HG02970 (cell line): ENCODE results near the gene C10orf90.
"Not testable (repeated sequence)": the region's sequence is repeated elsewhere in the genome, so short reads cannot be mapped to it uniquely, and the experiment has no call there.

Experiments used
- ATAC-seq: cut with Tn5 transposase; IDR thresholded peaks from one replicate; pipeline ENCODE4 v1.9.1; 2021; ENCODE audit warnings: mild to moderate bottlenecking, moderate library complexity, moderate number of reproducible peaks; ENCODE audit not compliant: unreplicated experiment, low FRiP score

Gene C10orf90

DNA sequence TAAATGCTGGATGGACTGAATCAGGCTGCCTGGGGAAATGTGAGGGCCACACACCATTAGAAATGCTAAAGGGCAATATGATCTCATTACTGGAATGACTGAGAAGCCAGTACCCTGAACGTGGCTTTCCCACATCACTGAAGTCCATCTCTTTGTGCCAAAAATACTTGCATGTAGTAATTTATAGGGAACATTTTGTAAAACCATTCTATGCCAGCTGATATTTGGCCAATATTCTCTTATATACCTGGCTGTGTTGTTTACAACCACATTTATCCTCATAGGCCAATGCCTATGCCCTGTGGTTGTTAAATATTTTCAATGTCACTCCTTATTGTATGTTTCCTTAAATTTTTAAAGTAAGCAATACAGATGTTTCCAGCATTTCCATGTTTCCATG is 111.6 kb downstream of the C10orf90 start:
- ATAC-seq: no peak

- no peak for ATAC-seq
These were observed 119.3 kb downstream of the C10orf90 start for GRCh38 chr10:126551202-126551601.

DNA sequence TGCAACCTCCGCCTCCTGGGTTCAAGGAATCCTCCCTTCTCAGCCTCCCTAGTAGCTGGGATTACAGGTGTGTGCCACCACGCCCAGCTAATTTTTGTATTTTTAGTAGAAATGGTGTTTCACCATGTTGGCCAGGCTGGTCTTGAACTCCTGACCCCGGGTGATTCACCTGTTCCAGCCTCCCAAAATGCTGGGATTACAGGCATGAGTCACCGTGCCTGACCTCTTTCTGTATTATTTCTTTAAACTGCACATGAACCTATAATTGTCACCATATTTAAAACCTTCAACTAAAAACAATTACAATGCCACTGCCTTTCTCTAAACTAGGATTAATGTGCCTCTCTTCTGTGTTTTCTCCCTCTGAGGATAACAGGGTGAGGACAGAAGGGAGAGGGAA is 119.9 kb downstream of the C10orf90 start:
- not testable (repeated sequence) for ATAC-seq

DNA sequence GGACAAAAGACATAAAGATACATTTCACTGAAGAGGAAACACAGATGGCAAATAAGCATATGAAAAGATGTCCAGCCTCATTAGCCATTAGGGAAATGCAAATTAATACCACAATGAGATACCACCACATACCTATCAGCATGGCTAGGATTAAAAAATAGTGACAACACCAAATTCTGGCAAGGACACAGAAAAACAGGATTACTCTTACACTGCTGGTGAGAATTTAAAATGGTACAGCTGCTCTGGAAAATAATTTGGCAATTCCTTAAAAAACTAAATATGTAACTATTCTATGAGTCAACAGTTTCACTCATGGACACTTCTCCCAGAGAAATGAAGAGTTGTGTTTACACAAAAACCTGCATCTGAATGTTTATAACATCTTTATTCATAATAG is 121.1 kb downstream of the C10orf90 start:
- ATAC-seq: no peak

- ATAC-seq: no peak
These were observed 125.9 kb downstream of the C10orf90 start for GRCh38 chr10:126544565-126544964.

DNA sequence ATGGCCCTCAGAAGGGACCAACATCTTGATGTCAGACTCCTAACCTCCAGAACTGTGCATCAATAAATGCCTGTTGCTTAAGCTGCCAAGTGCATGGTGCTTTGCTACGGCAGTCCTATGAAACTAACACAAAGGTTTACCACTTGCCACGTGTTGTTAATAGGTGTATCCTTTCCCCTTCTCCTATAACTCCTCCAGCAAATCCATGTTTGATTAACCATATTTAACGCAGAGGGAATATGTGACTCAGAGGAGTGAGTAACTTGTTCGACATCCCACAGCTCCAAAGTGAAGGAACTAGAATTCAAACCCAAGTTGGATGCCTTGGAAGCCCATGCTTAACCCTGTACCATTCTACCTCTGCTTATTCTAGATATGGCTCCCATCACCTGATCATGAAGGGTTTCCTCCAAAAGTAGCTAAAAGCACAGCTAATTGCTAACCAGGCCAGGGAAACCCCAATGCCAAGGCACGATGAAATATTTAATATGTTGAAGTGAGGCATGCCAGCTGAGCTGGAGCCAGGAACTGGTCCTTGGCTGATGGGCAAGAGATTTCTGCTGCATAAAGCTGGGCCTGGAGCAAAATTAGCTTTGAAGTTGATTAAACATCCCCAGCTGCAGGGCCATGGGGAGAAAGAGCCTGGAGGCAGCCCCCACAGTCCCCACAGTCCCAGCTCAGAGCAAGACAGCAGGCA is 131.9 kb downstream of the C10orf90 start:
- no peak for ATAC-seq

- no peak for ATAC-seq
These were observed 133.8 kb downstream of the C10orf90 start for GRCh38 chr10:126536656-126537055.

DNA sequence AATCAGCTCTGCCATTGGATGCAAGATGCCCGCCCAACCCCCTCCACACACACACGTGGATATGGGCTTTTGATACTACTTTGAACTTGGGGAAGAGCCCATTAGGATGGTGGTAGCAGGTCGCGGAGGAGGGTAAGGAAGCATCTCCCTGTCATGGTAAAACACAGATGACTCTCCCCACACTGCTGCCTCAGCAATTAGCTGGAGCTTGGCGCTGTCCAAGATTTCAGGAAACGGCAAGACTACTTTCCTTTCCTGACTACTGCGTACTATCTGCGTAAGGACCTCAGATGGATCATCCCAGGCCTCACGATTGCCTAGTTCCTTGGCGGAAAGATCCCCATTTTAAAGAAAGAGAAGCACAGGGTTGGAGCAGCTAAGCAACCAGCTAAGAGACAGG is 134.3 kb downstream of the C10orf90 start:
- ATAC-seq: no peak

- ATAC-seq: no peak
These were observed 136.8 kb downstream of the C10orf90 start for GRCh38 chr10:126533644-126534043.

DNA sequence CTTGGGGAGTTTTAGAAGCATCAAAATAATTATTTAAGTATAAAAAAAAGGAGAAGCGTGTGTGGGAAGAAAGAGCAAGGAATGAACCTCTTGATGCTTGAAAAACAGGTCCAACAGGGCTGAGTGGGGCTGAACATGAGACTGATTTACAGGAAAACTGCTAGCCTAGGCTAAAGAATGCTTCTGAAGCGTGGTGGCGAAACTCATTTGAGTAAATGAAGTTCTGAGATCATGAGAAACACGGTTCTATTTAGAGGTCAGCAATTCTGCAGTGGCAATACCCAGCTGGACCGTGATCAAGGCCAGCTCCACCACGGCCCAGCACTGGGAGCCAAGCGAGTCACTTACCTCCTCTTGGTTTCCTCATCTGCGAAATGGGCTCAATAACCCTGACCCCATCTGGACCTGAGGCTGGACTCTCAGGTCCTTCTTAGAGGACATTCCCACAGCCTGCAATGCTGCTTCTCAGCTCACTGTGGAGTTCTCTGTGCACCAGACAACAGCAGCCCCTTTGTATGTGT is 142.1 kb downstream of the C10orf90 start:
- ATAC-seq: no peak

- no peak for ATAC-seq
These were observed 142.7 kb downstream of the C10orf90 start for GRCh38 chr10:126527645-126528314.

DNA sequence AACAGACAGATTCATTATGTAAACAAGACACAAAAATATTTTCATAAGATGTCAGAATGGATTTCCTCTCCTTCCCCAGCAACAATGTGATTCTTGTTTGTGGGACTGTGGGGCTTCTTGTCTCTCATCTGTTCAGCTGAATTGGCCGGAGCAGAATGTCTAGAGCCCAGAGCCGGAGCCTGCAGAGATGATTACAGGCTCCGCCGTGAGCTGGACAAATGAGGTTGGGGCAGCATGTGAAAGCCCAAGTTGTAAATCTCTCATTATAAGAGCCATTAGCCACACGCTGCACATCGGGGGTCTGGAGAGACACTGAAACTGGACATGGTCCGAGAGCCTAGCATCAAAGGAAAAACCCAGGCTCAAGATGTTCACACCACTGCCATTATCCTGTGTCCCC is 145.2 kb downstream of the C10orf90 start:
- ATAC-seq: no peak

- ATAC-seq: no peak
These were observed 146.0 kb downstream of the C10orf90 start for GRCh38 chr10:126524526-126524925.

DNA sequence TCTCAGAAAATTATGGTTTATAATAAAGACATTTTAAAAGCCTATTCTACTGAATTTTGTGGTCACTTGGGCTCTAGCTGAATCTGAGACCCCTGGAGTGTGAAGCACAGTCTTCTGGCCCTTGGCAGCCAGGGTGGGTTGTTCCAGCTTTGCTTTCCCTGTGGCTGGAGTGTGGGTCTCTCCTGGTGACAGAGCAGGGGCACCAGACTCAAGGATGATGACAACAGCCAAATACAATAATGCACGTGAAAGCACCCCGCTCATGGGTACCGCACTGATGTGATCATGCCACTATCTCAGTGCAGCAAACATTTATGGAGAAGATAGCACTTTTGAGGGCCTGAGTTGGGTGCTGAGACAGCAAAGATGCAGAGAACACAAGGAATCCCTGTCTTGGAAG is 147.4 kb downstream of the C10orf90 start:
- ATAC-seq: no peak

- ATAC-seq: no peak
These were observed 149.1 kb downstream of the C10orf90 start for GRCh38 chr10:126521399-126521798.

GRCh38 chr10:126520751-126521317 is 149.7 kb downstream of the C10orf90 start:
- ATAC-seq: no peak

GRCh38 chr10:126519992-126520391 is 150.5 kb downstream of the C10orf90 start:
- ATAC-seq: no peak

DNA sequence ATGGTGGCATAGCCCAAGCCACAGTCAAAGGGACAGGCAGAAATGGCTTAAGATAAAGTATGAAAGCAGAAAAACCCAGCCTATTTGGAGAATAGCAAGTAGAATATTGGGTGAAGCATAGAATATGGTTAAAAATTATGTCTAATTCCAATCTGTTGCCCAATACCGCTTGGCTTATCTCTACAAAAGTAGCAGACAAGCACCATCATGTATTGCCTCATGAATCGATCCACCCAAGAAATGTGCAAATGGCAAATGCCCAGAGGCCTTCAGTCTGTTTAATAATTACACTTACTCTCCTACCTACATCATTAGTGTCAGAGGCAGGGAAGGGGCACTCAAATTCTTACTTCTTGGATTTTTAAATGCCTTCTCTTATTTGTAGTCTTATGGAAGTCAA is 151.3 kb downstream of the C10orf90 start:
- no peak for ATAC-seq

DNA sequence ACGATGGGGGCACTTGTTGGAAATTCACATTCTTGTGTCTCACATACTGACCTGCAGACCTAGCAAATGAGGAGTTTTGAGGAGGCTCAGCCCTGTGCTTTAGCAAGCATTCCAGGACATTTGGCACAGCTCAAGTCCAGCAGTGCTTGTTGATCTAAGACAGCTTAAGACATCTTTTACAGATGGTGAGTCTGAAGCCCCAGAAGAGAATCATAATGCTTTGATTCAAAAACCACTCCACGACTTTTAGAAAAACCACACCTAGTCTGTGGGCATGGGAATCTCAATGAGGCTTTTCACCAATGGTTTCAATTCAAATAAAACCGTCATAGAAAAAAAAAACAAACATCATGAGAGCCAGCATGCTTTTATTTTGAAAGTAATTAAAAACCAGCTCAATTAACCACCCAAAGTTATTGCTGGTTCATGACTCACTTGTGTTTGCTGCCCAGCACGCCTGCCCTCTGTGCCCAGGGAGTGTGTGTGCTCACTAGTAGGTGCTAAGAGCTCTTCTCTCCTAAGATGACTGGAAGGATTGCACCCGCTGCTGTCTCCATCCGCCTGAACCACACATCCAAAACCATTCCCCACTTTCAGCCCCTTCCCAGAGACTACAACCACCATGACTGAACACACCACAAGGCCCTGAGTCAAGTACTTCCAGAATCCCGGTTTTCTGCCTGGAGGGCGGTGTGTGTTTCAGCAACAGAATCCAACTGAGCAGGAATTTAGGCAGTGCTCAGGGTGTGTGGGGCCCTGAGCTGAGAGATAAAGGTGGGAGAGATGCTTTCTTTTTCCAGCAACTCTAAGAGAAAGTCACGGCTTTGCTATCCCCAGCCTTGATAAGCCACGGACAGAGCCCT is 152.0 kb downstream of the C10orf90 start:
- no peak for ATAC-seq

DNA sequence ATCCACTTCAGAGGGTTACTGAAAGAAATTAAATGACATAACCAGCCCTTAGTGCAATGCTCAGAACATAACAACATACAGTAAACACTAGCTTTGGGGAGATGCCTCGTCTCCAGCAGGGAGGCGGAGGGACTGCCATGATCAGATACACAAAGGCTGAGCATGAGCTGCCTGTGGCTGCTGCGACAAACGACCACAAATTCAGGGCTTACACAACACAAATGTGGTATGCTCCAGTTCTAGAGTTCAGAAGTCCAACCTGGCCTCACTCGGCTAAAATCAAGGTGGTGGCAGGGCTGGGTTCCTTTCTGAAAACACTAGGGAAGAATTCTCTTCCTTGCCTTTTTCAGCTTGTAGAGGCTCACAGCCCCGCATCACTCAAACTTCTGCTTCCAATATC is 154.0 kb downstream of the C10orf90 start:
- ATAC-seq: no peak
